Measurements from ENCODE around the gene ABTB1.
A peak's percentile ranks its signal among the peaks of the same experiment; 100 is the strongest.

The ABTB1 gene

DNA sequence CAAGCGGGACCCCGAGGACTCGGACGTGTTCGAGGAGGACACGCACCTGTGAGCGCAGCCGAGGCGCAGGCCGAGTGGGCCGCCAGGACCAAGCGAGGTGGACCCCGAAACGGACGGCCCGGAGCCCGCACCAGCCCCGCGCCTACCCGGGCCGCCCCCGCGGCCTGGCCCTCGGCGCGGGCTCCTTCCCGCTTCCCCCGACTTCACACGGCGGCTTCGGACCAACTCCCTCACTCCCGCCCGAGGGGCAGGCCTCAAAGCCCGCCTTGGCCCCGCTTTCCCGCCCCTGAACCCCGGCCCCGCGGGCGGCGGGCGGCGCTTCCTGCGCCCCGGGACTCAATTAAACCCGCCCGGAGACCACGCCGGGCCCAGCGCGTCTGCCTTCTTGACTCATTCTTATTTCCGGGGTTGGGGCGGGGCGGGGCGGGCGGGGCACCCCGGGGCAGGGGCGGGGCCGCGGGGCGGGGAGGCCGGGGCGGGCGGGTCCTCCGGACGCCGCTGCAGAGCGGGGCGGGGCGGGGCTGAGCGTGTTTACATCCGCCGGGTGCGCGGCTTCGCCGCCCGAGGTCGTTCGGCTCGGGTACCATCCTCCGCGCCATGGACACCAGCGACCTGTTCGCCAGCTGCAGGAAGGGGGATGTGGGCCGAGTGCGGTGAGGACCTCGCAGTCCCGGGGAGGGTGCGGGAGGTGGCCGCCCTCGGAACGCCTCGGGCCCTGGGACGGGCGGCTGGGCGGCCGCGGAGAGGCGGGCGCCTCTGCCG lies at the start of gene ABTB1:
ABTB1 (plus strand) TSS at position 524 of the 762 bp plus-strand sequence; CDS start at position 598, 74 bp downstream.
- peak; percentile 71 for DNase-seq (ENCODE audit: low spot score)

DNA sequence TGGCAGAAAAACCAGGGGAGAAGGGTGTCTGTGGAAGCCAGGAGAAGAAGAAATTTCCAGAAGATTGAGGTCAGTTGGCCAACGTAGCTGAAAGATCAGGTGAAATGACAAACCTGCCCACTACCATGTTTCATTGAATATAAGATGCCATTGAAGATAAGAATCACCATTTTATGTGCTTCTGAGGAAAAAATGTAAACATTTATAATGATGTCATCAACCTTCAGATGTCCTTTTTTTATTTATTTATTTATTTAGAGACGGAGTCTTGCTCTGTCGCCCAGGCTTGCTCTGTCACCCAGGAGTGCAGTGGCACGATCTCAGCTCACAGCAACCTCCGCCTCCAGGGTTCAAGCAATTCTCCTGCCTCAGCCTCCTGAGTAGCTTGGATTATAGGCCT lies 48.7 kb upstream of the ABTB1 start:
- DNase-seq (ENCODE audit: low spot score) = no peak

DNA sequence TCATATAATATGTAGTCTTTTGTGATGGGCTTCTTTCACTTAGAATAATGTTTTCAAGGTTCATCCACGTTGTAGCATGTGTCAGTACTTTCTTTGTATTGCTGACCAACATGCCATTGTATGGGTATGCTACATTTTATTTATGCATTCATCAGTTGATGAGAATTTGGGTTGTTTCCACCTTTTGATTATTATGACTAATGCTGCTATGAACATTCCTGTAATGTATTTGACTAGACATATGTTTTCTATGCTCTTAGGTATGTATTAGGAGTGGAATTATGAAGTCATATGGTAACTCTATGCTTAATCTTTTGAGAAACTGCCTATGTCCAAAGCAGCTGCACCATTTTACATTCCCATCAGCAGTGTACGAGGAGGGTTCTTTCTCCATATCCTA lies 46.9 kb upstream of the ABTB1 start:
- no peak for DNase-seq (ENCODE audit: low spot score)

DNA sequence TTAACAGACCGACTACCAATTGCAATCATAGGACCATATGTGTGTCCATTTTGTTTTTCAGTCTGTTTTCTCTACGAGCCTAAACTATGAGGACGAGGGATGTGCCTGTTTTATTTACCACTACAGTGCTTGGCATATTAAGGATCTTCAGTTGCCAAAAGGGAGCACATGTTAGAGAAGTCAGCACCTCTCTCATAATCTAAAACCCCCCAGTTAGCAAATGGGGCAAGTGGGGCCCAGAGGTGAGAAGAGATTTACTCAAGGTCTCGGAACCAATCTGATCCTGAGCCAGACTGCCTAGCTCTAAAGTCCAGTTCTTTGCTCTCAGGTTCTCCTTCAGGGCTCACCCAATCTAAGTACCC lies 44.3 kb upstream of the ABTB1 start:
- no peak for DNase-seq (ENCODE audit: low spot score)

DNA sequence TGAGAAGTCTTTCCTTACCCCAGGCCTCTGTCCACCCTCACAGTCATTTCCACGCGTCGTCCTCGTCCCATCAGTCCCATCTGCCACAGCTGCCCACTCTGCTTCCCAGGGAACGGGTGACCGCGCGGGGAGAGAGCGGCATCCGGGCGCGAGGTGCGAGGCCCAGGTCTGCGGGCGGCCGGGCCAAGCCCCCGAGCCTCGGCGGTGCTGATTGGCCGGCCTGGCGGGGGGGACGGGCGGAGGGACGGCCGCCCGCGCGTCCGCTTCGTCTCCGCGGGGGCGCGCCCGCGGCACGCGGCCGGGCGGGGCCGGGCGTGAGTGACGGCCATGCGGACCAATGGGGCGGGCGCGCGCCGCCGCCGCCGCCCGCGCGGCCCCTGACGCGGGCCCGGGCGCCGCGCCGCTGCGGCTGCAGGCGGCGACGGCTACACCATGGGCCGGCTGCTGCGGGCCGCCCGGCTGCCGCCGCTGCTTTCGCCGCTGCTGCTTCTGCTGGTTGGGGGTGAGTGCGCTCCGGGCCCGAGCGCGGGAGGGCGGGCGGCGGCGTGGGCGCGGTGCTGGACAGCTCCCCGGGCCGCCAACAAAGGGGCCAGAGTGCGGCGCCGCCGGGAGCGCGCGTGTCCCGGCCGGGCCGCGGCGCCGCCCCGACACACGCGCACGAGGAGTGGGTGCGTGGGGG lies 43.8 kb upstream of the ABTB1 start, which contains the start of gene PODXL2:
PODXL2 (plus strand) TSS at position 398 of the 679 bp plus-strand sequence; CDS start at position 433, 35 bp downstream.
- DNase-seq (ENCODE audit: low spot score) = peak; percentile 38

DNA sequence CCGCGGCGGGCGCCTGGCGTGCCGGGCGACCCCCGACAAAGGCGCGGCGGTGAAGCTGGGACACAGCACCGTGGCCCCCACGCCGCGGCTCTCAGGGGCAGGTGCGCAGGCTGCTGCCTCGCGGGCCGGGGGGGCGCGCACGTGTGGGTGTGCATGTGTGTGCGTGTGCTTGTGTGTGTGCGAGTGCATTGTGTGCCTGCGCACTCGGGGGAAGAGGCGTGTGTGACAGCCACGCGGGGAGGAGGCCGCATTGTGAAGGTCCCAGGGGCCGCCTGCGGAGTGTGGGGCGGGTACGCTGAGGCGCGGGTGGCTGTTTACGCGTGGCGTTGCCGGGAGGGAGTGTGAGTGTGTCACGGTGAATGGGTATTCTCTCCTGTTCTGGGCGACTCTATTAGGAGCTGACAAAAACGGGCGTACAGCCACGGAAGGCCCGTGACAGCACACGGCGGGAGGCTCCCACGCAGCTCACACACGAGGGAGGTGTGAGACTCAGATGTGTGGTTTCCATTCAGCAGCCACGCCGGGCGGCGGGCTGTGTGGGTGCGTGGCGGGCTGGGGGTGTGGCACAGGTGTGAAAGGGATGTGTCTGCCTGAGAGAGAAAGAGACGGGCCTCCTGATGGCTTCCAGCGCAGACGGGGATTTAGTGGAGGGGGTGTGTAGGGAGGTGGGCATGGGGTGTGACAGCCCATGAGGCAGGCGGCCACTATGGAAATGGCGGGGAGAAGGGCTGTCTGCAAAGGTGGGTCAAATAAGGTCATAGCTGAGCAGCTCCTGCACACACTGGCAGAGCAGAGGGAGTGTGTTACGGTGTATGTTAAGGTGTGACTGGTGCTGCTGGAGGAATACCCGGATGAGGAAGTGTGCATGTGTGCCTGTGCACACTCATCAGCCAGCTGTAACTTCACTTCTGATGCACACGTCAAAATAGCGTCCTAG lies 43.0 kb upstream of the ABTB1 start:
- DNase-seq (ENCODE audit: low spot score) = peak; percentile 33

DNA sequence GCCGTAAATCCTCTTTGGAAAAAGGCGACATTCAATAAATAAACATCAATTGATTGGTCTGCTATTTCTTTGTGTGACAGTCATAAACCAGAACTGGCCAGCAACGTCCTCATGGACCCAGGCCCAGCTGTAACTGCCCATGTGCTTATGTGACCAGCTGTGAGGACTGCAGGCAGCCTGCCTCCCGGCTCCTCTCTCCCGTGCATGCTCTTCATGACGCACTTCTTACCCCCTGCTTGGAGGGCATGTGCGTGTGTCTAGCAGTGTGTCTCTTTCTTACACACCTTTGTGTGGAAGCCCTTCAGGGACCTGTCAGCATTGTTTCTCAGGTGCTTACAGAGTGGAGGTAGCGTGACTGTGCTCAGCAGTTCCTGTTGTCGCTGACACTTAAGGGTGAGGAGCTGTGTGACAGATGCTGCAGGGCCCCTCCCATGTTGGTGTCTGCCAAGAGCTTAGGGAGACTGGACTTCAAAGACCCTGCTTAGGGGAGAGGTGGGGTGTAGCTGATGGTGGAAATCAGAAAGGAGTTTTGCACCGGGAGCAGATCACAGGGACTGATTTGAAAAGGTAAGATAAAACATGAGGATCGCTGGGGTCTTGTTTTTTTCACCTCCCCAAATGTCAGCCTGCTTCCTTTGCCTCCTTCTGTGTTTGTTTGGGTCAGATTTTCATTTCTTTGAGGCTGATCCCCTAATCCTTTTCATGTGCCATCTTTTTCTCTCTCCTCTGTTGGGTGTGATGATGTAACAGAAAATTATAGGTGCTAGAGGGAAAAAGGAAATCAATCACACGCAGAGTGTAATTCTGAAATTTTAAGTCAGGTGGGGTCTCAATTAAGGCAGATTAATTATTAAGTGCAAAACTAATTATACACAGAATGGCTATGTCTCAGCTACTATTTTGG lies 41.7 kb upstream of the ABTB1 start:
- DNase-seq (ENCODE audit: low spot score) = no peak

DNA sequence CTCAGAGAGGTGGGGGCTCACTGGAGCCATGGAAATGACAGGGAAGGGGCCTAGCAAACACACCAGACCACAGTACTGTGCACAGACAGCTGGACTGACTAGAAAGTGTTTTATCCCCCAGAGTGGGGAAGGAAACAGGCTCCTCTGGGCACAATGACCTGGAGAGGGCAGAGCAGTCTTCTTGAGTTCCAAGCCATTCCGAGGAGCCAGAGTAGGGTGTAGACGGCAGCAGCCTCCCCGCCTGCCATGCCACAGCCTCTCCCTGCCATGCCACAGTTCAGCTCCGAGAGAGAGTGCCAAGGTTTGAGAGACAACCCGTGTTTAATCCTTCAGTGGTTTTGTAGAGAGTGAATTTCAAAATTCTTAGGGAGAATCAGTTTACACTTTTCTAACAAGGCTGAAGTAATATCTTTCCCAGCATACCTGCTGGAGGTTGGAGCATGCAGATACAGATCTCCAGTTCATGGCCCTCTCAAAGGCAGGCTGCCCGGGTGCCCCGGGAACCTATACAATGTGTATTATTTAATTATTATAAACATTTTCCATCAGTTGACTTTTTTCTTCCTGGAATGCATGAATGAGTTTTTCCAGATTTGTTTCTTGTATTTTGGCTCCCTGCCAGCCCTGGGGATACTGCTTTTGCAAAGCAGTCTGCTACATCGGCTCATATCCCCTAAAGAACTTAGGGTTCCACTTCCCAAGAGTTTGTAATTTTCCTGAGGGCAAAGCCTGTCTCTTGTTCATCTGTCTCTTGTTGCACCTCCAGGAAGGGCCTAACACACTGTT lies 40.5 kb upstream of the ABTB1 start:
- DNase-seq (ENCODE audit: low spot score) = no peak

DNA sequence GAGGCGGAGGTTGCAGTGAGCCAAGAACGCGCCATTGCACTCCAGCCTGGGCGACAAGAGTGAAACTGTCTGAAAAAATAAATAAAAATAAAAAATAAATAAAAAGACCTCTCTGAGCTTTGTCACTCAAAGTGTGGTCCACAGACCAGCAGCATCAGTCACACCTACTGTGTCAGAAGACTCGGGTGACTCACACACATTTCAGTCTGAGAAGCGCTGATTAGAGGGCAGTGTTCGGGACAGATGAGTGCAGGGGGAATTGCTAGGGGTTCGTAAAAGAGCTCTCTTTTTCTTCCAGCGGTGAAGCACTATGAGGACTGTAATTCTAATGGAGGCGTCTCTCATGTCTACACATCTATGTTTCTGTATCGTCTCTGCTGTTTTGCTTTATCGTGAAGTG lies 38.1 kb upstream of the ABTB1 start:
- DNase-seq (ENCODE audit: low spot score) = no peak

DNA sequence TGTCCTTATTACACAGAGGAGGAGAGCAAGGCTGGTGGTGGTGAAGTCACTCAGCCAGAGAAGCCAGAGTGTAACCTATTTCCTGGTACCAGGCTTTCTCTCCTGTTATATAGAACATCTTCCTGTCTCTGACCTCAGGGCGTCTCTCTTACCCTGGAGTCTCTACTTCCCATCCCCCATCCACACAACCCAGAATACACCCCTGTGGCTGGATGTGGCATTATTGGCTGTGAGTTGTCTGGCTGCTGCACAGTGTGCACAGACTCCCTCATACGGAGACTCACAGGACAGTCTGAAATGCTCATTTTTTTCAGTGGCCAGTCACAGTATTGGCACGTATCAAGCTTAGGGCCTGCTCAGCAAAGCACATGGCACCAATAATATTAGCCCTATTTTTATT lies 35.2 kb upstream of the ABTB1 start:
- DNase-seq (ENCODE audit: low spot score) = no peak

DNA sequence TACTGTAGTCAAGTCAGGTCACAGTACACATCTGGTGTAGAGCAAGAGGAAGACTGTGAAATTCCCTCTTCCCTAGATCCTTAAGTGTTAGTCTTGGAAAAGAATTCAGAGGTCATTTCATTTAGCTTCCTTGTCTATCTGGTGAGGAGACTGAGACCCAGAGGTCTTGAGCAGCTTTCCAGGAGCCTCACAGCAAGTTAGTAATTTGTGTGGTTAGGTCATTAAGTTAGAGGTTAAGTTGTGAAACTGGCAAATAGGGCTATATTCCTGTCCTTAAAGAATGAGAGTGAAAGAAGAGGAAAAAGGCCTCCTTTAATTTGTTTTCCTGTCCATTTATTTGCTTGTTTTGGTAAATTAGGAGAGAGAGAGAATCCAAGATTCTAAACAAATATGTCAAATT lies 34.8 kb upstream of the ABTB1 start:
- DNase-seq (ENCODE audit: low spot score) = no peak

DNA sequence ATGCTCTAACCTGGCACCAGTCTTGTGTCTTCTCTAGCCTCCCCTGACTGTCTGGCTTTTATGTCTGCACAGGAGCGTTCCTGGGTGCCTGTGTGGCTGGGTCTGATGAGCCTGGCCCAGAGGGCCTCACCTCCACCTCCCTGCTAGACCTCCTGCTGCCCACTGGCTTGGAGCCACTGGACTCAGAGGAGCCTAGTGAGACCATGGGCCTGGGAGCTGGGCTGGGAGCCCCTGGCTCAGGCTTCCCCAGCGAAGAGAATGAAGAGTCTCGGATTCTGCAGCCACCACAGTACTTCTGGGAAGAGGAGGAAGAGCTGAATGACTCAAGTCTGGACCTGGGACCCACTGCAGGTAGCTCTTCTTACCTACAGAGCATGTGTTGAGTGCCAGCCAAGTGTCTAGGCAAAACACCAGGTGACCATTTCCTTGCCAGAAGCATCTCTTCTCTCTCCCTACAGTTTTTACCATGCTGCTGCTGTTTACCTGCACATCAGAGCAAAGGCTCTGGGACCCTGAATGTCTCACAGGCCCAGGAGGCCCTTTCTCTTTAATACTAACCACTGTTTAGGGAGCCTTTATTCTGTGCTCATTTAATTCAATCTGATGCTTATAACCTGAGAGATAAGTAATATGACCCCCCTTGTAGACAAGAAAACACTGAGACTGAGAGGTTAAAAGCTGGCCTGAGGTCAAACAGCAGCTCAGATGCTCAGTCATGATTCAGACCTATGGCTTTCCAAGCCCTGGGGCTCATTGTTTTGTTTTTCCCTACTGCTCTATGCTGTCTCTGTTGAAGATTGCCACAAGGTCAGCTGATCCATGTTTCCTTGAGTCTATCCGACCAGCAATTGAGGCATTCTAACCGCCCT lies 33.3 kb upstream of the ABTB1 start:
- no peak for DNase-seq (ENCODE audit: low spot score)

DNA sequence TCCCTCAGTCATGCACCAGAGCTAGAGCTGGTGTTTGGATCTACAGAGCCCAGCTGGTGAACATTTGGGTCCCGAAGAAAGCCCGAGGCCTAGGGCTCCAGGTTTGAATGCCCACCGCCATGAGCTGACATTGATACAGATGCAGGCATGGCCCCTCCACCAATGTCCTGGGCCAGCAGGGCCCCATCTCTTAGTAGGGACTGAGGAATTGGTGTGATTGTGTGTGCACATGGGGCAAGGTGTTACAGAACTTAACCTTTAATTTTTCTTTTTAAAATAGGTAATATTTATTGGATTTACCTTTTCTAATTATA lies 32.8 kb upstream of the ABTB1 start:
- DNase-seq (ENCODE audit: low spot score) = no peak

DNA sequence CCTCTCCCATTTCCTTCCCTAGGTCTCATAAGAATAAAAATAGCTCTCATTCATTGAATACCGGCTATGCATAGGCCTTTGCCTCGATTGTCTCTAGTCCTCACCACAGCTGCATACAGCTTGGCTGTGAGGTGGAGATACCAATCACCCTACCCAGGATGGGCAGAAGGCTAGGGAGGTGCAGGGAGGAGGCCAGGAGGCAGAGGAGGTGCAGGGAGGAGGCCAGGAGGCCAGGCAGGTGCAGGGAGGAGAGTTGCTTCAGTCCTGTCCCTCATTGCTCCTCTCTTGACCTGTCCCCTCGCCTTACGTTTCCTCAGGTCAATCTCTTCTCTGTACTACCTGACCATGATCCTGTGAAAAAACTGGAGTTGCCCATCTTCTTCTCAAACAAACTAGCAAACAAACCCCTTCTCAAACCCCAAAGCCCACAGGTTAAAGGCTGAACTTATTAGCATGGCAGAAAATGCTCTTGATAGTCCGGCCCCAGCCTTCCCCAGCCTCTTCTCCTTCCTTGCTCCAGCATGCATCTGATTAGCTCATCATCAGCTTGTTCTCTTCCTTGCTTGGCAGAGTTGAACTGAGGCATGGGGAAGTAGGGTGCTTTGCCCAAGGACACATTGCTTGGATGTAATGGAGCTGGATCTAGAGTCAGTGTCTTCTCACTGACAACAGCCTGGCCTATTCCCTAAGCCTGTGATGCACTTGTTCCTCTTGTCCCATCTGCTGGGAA lies 27.9 kb upstream of the ABTB1 start:
- DNase-seq (ENCODE audit: low spot score) = no peak

DNA sequence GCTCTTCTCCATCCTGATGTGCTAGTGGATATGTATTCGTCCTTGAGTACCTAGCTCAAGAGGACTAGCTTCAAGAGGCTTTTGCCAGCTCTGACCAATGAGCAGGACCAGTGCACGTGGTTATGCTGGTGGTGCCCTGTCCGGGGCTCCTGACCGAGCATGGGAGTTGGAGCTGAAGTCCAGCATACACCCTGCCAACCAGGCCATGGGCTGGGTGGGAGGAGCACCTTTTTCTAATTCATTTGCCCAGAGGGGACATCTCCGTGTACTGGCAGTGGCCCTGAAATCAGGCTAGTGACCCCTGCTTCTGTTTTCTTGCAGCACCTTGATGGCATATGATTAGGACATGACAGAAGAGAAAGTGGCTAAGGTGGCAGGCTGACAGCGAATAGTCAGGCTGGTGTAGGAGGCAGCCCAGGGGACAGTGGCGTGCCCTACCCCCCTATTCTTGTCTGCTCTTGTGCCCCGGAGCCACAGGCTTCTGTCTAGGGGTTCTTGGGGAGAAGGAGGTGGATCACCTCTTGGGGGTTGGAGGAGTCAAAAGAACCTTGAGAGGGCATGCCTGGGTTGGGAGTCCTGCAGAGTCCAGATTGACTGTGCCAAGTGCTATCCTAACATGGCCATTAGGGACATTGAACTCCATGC lies 27.3 kb upstream of the ABTB1 start:
- no peak for DNase-seq (ENCODE audit: low spot score)

DNA sequence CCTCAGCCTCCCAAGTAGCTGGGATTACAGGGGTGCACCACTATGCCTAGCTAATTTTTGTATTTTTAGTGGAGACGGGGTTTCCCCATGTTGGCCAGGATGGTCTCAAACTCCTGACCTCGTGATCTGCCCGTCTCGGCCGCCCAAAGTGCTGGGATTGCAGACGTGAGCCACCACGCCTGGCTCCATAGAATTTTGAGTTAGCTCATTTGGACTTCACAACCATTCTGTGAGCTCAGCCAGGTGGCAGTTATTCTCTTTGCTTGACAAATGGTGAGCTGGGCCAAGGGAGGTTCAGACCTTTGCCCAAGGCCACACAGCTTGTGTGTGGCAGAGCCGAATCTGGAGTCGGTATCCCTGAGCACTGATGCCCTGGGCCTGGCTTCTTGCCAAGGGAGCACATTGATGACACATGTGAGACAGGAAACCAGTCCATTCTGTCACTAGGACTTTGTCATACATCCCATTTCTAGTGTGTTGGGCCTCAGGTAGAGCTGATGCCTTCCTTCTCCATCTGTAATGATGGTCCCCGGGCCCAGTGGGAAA lies 26.2 kb upstream of the ABTB1 start:
- no peak for DNase-seq (ENCODE audit: low spot score)

DNA sequence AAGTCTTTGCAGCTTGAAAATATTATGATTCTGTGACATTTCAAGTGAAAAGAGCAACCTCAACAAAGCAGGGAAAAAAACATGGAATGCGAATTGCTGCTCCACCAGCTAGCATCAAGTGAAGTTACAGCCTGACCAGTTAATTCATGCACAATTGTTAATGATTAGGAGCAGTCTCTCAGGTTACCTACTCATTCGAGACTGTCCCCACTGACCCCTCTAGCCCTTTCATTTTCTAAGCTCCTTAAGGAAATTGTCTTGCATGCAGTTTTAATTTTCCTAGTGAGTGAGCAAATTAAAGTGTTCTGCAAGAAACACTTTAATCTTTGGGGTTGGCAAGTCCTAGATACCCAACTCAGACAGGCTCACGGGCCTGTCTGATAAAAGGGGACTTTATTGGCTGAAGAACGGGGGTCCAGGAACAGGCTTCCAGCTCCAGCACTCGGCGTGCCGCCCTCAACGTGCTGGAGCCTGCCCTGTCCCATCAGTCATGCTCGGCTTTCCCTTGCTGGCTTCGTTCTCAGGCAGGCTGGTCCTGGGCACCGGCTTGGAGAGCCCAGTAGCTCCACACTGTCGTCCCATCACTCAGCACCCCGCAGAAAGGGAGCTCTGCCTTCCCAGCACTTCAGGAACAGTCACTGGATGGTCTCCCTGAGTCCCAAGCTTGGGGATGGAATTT lies 25.4 kb upstream of the ABTB1 start:
- no peak for DNase-seq (ENCODE audit: low spot score)

DNA sequence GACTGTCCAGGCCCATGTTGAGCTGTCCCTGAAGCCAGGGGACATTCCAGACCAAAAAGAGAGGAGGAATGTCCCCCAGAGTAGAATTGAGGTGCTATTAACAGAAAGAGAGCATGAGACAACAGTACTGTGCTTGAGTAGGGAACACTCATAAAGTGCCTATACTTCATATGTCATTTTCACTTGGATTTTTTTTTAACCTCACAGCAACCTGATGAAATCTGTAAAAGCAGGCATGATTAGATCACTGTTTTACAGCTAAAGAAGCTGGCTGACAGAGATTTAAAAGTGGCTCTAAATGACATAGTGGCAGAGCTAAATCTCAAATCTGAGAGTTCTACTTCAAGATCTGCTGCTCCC lies 24.9 kb upstream of the ABTB1 start:
- no peak for DNase-seq (ENCODE audit: low spot score)
